SH-SY5Y (cell line): Measurements from ENCODE around the gene AZU1.

ENCODE experiments used
- GATA2 ChIP-seq: IDR thresholded peaks from 2 replicates; pipeline ENCODE4 v1.6.1; 2011; ENCODE audit warnings: mild to moderate bottlenecking, low read depth, low read length
- GATA3 ChIP-seq: IDR thresholded peaks from 2 replicates; pipeline ENCODE4 v1.6.1; 2011; ENCODE audit warnings: low read depth, mild to moderate bottlenecking, low read length, moderate library complexity

DNA sequence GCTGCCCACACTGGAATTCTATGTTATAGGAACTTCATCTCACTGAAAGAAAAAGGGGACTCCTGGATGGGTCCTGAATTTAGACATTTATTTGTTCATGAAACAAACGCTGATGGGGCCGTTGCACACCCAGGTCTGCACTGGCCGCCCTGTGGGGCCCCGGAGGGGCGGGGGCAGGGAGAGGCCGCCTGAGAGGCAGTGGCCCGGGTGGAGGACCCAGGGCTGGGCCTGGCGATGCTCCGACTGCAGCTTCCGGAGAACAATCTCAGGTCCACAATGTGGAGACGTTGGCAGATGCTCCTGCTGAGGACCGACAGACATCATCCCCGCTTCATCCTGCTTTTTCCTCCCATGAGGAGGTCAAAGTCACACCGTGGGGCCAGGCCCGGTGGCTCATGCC is 46.7 kb upstream of the AZU1 start:
- TF ChIP-seq GATA2 (no peak), GATA3 (no peak)
